ENCODE data around the gene CUL3. TPM values are rescaled to one million over a fixed set of nuclear protein-coding genes. Genes with fewer than 3 reads are reported as not detected.

The CUL3 gene
- total RNA-seq, 1 experiment from 2014 or later: 114 TPM

- H3K4me2 ChIP-seq (ENCODE audit: insufficient read depth, insufficient read length, low read length): no peak overlapping the region
- H2BK15ac ChIP-seq (ENCODE audit: low read depth, low read length): no peak overlapping the region
- no peak overlapping the region for H3K18ac ChIP-seq (ENCODE audit: insufficient read length, low read depth, low read length)
- no peaks in the 10 kb centered on the region for H3K79me2 ChIP-seq (ENCODE audit: insufficient read depth, low read length)
- H3K4me1 ChIP-seq (ENCODE audit: insufficient read depth, low read length): no peaks in the 10 kb centered on the region; the same call in 1 of the 2 replicates
- no peak overlapping the region for H2BK120ac ChIP-seq (ENCODE audit: low read depth, low read length, poor library complexity, severe bottlenecking)
- H3K23ac ChIP-seq (ENCODE audit: insufficient read length, low read depth, low read length): no peak overlapping the region
- no peak overlapping the region for H3K27ac ChIP-seq (ENCODE audit: insufficient read length, low read depth, low read length)
- peaks cover 13 to 18% of the 10 kb centered on the region in 2 experiments for H3K9me3 Mint-ChIP-seq
- H4K20me1 ChIP-seq (ENCODE audit: control insufficient read depth, insufficient read depth, insufficient read length): no peaks in the 10 kb centered on the region
- peaks cover 14 to 17% of the 10 kb centered on the region in 2 experiments for H3K4me1 Mint-ChIP-seq
- H3K9me3 ChIP-seq (ENCODE audit: control insufficient read depth, low read depth, low read length): no peaks in the 10 kb centered on the region
- H3K14ac ChIP-seq (ENCODE audit: insufficient read depth, low read length): no peak overlapping the region
- no peaks in the 10 kb centered on the region for H3K27me3 Mint-ChIP-seq (ENCODE audit: low read depth)
- DNase-seq: no peak
- no peak overlapping the region for H2AK5ac ChIP-seq (ENCODE audit: insufficient read length, low read length)
- H3K27me3 ChIP-seq (ENCODE audit: insufficient read depth, low read length): no peaks in the 10 kb centered on the region
- H2BK5ac ChIP-seq (ENCODE audit: insufficient read length, low read length): no peak overlapping the region
- H3K4ac ChIP-seq (ENCODE audit: low read depth, low read length): no peak overlapping the region
- no peak overlapping the region for H3K56ac ChIP-seq (ENCODE audit: insufficient read length, low read depth, low read length)
- H3K9ac ChIP-seq (ENCODE audit: extremely low read depth, insufficient read length, low read length): no peak overlapping the region
- no peak overlapping the region for H3T11ph ChIP-seq (ENCODE audit: low read length)
- H4K8ac ChIP-seq (replicated peaks; ENCODE audit: insufficient read length, low read depth, low read length): no peak overlapping the region
- TF ChIP-seq, protein P1, sequence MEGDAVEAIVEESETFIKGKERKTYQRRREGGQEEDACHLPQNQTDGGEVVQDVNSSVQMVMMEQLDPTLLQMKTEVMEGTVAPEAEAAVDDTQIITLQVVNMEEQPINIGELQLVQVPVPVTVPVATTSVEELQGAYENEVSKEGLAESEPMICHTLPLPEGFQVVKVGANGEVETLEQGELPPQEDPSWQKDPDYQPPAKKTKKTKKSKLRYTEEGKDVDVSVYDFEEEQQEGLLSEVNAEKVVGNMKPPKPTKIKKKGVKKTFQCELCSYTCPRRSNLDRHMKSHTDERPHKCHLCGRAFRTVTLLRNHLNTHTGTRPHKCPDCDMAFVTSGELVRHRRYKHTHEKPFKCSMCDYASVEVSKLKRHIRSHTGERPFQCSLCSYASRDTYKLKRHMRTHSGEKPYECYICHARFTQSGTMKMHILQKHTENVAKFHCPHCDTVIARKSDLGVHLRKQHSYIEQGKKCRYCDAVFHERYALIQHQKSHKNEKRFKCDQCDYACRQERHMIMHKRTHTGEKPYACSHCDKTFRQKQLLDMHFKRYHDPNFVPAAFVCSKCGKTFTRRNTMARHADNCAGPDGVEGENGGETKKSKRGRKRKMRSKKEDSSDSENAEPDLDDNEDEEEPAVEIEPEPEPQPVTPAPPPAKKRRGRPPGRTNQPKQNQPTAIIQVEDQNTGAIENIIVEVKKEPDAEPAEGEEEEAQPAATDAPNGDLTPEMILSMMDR (conservative IDR thresholded peaks at IDR 0.05): no peak
- no peak overlapping the region for H4K5ac ChIP-seq (ENCODE audit: insufficient read length, low read depth, low read length)
- no peaks in the 10 kb centered on the region for H3K79me1 ChIP-seq (ENCODE audit: insufficient read depth, low read depth, low read length, poor library complexity, severe bottlenecking)
- H3K36me3 Mint-ChIP-seq (ENCODE audit: insufficient read depth in 1 of 3, low read depth in 3 of 3): peaks cover 0 to 35% (median 2%) of the 10 kb centered on the region in 3 experiments; a peak in 4 of 7 replicates
- no peak overlapping the region for H2BK20ac ChIP-seq (ENCODE audit: low read depth, low read length, poor library complexity, severe bottlenecking)
- no peak overlapping the region for H2AFZ ChIP-seq (ENCODE audit: low read length)
- H3K4me3 Mint-ChIP-seq: no peak overlapping the region
- H4K91ac ChIP-seq (ENCODE audit: insufficient read length, low read depth, low read length): no peak overlapping the region
- H2BK12ac ChIP-seq (ENCODE audit: insufficient read length, low read depth, low read length): no peak overlapping the region
- peak overlapping the region in 1 of 3 experiments; percentile 16; a peak in 1 of 7 replicates for H3K27ac Mint-ChIP-seq
- no peaks in the 10 kb centered on the region for H3K23me2 ChIP-seq (ENCODE audit: insufficient read length, low read depth, low read length, poor library complexity, severe bottlenecking)
Observed at GRCh38 chr2:224438726-224439125, 146.4 kb downstream of the CUL3 start.

Data from H9 (cell line).